ENCODE measurements around the gene XKR8. TPM values are rescaled to one million over a fixed set of nuclear protein-coding genes. Genes with fewer than 3 reads are reported as not detected.
A peak's percentile ranks its signal among the peaks of the same experiment; 100 is the strongest.
"Not testable (repeated sequence)": the region's sequence is repeated elsewhere in the genome, so short reads cannot be mapped to it uniquely, and the experiment has no call there.

The XKR8 gene
- total and polyA plus RNA-seq, 9 donors, result 2.3 to 8.6 (median 7.8) TPM

DNA sequence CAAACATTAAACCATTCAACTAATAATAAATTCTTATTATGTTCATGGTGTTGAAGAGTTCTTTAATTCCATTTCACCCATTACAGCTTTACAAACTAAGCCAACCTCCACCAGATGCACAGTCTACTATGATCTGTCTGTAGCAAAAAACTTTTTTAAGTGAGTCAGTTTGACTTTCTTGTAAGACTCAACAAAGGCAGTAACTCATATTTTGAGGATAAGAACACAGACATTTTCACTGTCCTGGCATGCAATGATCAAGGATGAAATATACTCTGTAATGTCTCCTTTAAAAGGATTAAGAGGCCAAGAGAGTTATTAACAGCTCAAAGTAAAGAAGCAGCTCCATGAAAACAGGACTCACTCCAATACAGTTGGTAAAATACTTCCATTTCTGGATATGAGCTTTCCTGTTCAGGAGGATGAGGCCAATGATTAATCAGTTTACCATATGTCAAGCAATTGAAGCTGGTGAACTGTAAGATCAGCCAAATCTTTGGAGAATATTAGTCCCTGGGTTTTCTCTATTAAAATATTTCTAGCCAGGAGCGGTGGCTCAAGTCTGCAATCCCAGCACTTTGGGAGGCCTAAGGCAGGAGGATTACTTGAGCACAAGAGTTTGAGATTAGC lies 20.6 kb downstream of the XKR8 start:
- WGBS (ENCODE audit: insufficient coverage), result no CpG with 5 or more reads among the region's 1 CpG
- Histone ChIP-seq H3K36me3 (ENCODE audit: control insufficient read depth, insufficient read depth, low read length) (peaks cover 3% of the 10 kb centered on the region), H3K27me3 (ENCODE audit: control insufficient read depth, insufficient read depth, low read length) (no peaks in the 10 kb centered on the region), H3K27ac (ENCODE audit: low read length) (peak overlapping the region; percentile 38), H3K4me3 (ENCODE audit: low read length) (no peak overlapping the region), H3K9me3 (replicated peaks; ENCODE audit: control insufficient read depth, low read depth, low read length) (no peaks in the 10 kb centered on the region), H3K4me1 (ENCODE audit: control insufficient read depth, insufficient read depth, low read length) (peaks cover 3% of the 10 kb centered on the region)
- DNase-seq, result peak; percentile 92

DNA sequence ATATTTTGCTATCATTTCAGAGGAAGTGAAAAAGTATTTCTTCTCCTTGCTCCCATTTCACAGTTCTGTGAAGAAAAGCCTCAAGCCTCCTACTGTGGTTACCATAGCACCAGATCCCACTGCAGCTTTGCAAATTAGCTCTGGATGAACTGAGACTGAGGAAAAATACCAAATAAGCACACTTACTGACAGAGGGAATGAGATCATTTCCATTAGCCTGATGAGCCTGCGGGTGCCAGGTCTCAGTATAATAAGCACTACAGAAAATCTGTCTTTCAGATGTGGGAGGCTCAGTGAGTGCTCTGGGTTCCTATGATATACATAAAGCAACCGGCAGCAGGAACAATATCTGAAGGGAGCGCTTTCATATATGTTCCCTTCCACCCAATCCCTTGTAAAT lies 21.4 kb downstream of the XKR8 start:
- Histone ChIP-seq H3K4me1 (ENCODE audit: control insufficient read depth, insufficient read depth, low read length) (peaks cover 3% of the 10 kb centered on the region), H3K9me3 (replicated peaks; ENCODE audit: control insufficient read depth, low read depth, low read length) (no peaks in the 10 kb centered on the region), H3K27ac (ENCODE audit: low read length) (peak overlapping the region; percentile 38), H3K4me3 (ENCODE audit: low read length) (no peak overlapping the region), H3K36me3 (ENCODE audit: control insufficient read depth, insufficient read depth, low read length) (peaks cover 3% of the 10 kb centered on the region), H3K27me3 (ENCODE audit: control insufficient read depth, insufficient read depth, low read length) (no peaks in the 10 kb centered on the region)
- peak; percentile 89 for DNase-seq
- no CpG with 5 or more reads among the region's 3 CpGs for WGBS (ENCODE audit: insufficient coverage)

DNA sequence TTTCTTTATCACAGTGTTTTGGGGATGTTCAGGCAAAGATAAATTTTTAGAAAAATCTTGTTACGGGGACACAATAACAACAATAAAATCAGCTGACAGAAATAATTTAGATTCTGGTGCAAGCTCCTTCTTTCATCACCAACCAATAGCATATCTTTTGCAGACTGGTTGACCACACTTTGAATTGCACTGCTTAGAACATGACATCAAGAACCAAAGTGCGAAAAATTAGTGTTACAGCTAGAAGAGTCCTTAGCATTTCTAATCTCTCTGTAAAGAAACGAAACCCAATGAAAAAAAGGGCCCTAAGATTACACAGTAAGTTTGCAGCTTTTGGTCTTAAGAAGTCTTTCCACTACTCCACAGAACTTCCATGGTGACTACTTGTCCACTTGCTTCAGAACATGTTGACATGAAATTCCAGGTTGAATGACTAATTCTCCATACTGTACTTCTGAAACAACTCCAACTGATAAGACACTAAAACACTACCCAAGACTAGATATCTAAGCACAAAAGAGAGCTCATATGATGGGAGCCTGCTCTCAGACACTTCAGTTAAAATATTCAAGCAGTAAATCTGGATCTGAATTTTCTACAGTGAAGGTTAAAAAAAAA lies 31.3 kb downstream of the XKR8 start:
- Histone ChIP-seq H3K4me1 (ENCODE audit: control insufficient read depth, insufficient read depth, low read length) (no peaks in the 10 kb centered on the region), H3K36me3 (ENCODE audit: control insufficient read depth, insufficient read depth, low read length) (peaks cover 42% of the 10 kb centered on the region), H3K4me3 (ENCODE audit: low read length) (no peak overlapping the region), H3K27ac (ENCODE audit: low read length) (no peak overlapping the region), H3K27me3 (ENCODE audit: control insufficient read depth, insufficient read depth, low read length) (no peaks in the 10 kb centered on the region), H3K9me3 (replicated peaks; ENCODE audit: control insufficient read depth, low read depth, low read length) (no peaks in the 10 kb centered on the region)
- no peak for DNase-seq
- WGBS (ENCODE audit: insufficient coverage), result no CpG with 5 or more reads among the region's 3 CpGs

DNA sequence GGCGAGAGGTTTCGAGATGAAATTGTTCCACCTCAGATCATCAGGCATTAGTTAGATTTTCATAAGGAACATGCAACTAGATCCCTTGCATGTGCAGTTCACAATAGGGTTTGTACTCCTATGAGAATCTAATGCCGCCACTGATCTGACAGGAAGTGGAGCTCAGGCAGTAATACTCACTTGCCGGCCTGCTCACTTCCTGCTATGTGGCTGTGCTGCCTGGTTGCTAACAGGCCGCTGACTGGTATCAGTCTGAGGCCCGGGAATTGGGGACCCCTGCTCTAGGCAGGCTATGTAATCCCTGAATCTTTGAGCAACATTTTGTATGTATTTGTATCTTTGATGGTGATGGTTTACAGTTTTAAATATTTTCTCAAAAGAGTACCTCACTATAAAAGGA lies 32.5 kb downstream of the XKR8 start:
- DNase-seq, result no peak
- no peaks in the 10 kb centered on the region for H3K4me1 ChIP-seq (ENCODE audit: control insufficient read depth, insufficient read depth, low read length)
- 48% methylated on average over 3 of the region's 6 CpGs for WGBS (ENCODE audit: insufficient coverage)
- peaks cover 41% of the 10 kb centered on the region for H3K36me3 ChIP-seq (ENCODE audit: control insufficient read depth, insufficient read depth, low read length)
- peak overlapping the region; percentile 61 for H3K27ac ChIP-seq (ENCODE audit: low read length)
- no peaks in the 10 kb centered on the region for H3K9me3 ChIP-seq (replicated peaks; ENCODE audit: control insufficient read depth, low read depth, low read length)
- H3K4me3 ChIP-seq (ENCODE audit: low read length), result no peak overlapping the region
- no peaks in the 10 kb centered on the region for H3K27me3 ChIP-seq (ENCODE audit: control insufficient read depth, insufficient read depth, low read length)

DNA sequence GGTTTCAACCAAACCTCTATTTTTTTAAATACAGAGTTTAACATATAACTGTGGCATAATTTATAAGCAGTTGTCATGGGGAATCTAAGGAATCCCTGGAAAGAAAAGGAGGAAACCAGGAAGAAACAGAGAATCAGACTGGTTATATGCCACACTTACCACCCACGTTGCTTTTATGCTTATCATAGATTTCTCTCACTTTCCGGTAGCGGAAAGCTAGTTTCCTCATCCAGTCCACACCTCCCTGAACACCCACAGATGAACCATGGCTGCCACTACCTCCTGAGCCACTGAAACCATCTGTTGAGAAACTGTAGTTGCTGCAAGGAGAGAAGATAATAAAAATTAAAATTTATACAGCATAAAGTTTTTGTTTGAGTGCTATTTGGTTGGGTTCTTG lies 33.5 kb downstream of the XKR8 start:
- H3K27ac ChIP-seq (ENCODE audit: low read length), result no peak overlapping the region
- H3K27me3 ChIP-seq (ENCODE audit: control insufficient read depth, insufficient read depth, low read length), result no peaks in the 10 kb centered on the region
- no peak overlapping the region for H3K4me3 ChIP-seq (ENCODE audit: low read length)
- H3K4me1 ChIP-seq (ENCODE audit: control insufficient read depth, insufficient read depth, low read length), result no peaks in the 10 kb centered on the region
- no peaks in the 10 kb centered on the region for H3K9me3 ChIP-seq (replicated peaks; ENCODE audit: control insufficient read depth, low read depth, low read length)
- H3K36me3 ChIP-seq (ENCODE audit: control insufficient read depth, insufficient read depth, low read length), result peaks cover 40% of the 10 kb centered on the region
- no CpG with 5 or more reads among the region's 3 CpGs for WGBS (ENCODE audit: insufficient coverage)
- DNase-seq, result no peak

DNA sequence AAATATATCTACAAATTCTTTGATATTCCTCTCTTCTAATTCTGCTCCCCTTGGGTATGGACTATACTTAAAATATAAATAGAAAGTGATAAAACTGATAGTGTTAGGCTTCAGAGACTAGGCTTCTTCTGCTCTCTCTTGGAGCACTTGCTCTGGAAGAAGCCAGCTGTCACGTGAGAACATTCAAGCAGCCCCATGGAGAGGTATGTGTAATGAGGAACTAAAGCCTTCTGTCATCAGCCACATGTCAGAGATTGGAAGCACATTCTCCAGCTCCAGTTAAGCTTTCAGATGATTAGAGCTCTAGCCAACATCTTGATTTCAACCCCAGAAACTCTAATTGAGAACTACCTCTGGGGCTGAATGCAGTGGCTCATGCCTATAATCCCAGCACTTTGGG lies 34.3 kb downstream of the XKR8 start:
- H3K36me3 ChIP-seq (ENCODE audit: control insufficient read depth, insufficient read depth, low read length), result peaks cover 38% of the 10 kb centered on the region
- H3K27me3 ChIP-seq (ENCODE audit: control insufficient read depth, insufficient read depth, low read length), result no peaks in the 10 kb centered on the region
- DNase-seq, result peak; percentile 54
- H3K4me1 ChIP-seq (ENCODE audit: control insufficient read depth, insufficient read depth, low read length), result no peaks in the 10 kb centered on the region
- 40% methylated on average over 1 of the region's 1 CpG for WGBS (ENCODE audit: insufficient coverage)
- H3K27ac ChIP-seq (ENCODE audit: low read length), result no peak overlapping the region
- H3K4me3 ChIP-seq (ENCODE audit: low read length), result no peak overlapping the region
- H3K9me3 ChIP-seq (replicated peaks; ENCODE audit: control insufficient read depth, low read depth, low read length), result no peaks in the 10 kb centered on the region

DNA sequence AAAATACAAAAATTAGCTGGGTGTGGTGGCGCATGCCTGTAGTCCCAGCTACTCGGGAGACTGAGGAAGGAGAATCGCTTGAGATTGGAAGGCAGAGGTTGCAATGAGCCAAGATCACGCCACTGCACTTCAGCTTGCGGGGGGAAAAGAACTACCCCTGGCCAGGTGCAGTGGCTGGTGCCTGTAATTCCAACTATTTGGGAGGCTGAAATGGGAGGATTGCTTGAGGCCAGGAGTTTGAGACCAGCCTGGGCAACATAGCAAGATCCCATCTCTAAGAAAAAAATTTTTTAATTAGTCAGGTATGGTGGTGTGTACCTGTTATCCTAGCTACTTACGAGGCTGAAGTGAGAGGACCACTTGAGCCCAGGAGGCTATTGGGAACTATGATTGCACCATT lies 34.8 kb downstream of the XKR8 start:
- not testable (repeated sequence) for H3K4me3 ChIP-seq (ENCODE audit: low read length); H3K27ac ChIP-seq (ENCODE audit: low read length); DNase-seq; H3K9me3 ChIP-seq (replicated peaks; ENCODE audit: control insufficient read depth, low read depth, low read length); H3K27me3 ChIP-seq (ENCODE audit: control insufficient read depth, insufficient read depth, low read length); H3K4me1 ChIP-seq (ENCODE audit: control insufficient read depth, insufficient read depth, low read length)
- 86% methylated on average over 5 of the region's 6 CpGs for WGBS (ENCODE audit: insufficient coverage)
- peaks cover 38% of the 10 kb centered on the region for H3K36me3 ChIP-seq (ENCODE audit: control insufficient read depth, insufficient read depth, low read length)

DNA sequence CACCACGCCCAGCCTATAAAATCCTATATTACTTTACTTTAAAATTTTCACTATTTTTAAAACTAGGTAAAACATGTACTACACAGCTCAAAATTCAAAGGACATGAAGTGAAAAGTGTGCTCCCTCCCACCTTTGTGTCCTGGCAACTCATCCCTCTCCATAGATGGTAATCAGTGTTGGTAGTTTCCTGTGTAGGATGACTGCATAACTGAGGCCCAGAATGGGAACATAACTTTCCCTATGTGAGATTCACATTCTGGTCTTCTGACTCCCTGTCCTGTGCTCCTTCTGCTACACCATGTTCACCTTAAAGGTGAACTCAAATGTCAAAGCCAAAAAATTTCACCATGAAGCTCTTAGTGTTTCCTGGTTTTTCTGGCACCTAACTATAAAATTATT lies 39.3 kb downstream of the XKR8 start:
- Histone ChIP-seq H3K27me3 (ENCODE audit: control insufficient read depth, insufficient read depth, low read length) (no peaks in the 10 kb centered on the region), H3K4me3 (ENCODE audit: low read length) (no peak overlapping the region), H3K9me3 (replicated peaks; ENCODE audit: control insufficient read depth, low read depth, low read length) (no peaks in the 10 kb centered on the region), H3K27ac (ENCODE audit: low read length) (no peak overlapping the region), H3K4me1 (ENCODE audit: control insufficient read depth, insufficient read depth, low read length) (no peaks in the 10 kb centered on the region), H3K36me3 (ENCODE audit: control insufficient read depth, insufficient read depth, low read length) (peaks cover 38% of the 10 kb centered on the region)
- no CpG with 5 or more reads among the region's 1 CpG for WGBS (ENCODE audit: insufficient coverage)
- DNase-seq, result no peak

DNA sequence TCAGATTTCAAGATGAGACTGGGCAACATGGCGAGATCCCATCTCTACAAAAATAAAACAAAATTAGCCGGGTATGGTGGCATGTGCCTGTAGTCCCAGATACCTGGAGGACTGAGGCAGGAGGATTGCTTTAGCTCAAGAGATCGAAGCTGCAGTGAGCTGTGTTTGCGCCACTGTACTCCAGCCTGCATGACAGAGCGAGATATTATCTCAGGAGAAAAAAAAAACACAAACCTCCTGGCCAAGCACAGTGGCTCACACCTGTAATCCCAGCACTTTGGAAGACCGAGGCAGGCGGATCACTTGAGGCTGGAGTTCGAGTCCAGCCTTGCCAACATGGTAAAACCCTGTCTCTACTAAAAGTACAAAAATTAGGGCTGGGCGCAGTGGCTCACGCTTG lies 42.8 kb downstream of the XKR8 start:
- Histone ChIP-seq H3K27me3 (ENCODE audit: control insufficient read depth, insufficient read depth, low read length) (no peaks in the 10 kb centered on the region), H3K9me3 (replicated peaks; ENCODE audit: control insufficient read depth, low read depth, low read length) (no peaks in the 10 kb centered on the region), H3K4me3 (ENCODE audit: low read length) (no peak overlapping the region), H3K36me3 (ENCODE audit: control insufficient read depth, insufficient read depth, low read length) (peaks cover 27% of the 10 kb centered on the region), H3K4me1 (ENCODE audit: control insufficient read depth, insufficient read depth, low read length) (no peaks in the 10 kb centered on the region), H3K27ac (ENCODE audit: low read length) (no peak overlapping the region)
- 100% methylated on average over 2 of the region's 10 CpGs for WGBS (ENCODE audit: insufficient coverage)
- no peak for DNase-seq

DNA sequence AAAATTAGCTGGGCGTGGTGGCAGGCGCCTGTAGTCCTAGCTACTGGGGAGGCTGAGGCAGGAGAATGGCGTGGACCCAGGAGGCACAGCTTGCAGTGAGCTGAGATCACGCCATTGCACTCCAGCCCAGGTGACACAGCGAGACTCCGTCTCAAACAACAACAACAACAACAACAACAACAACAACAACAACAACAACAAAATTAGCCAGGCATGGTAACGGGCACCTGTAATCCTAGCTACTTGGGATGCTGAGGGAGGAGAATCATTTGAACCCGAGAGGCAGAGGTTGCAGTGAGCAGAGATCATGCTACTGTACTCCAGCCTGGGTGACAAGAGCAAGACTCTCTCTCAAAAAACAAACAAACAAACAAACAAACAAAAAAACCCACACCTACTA lies 43.3 kb downstream of the XKR8 start:
- H3K36me3 ChIP-seq (ENCODE audit: control insufficient read depth, insufficient read depth, low read length), result peaks cover 23% of the 10 kb centered on the region
- H3K4me3 ChIP-seq (ENCODE audit: low read length); DNase-seq; H3K27me3 ChIP-seq (ENCODE audit: control insufficient read depth, insufficient read depth, low read length); H3K4me1 ChIP-seq (ENCODE audit: control insufficient read depth, insufficient read depth, low read length); H3K27ac ChIP-seq (ENCODE audit: low read length); H3K9me3 ChIP-seq (replicated peaks; ENCODE audit: control insufficient read depth, low read depth, low read length): not testable (repeated sequence)
- WGBS (ENCODE audit: insufficient coverage), result no CpG with 5 or more reads among the region's 8 CpGs

DNA sequence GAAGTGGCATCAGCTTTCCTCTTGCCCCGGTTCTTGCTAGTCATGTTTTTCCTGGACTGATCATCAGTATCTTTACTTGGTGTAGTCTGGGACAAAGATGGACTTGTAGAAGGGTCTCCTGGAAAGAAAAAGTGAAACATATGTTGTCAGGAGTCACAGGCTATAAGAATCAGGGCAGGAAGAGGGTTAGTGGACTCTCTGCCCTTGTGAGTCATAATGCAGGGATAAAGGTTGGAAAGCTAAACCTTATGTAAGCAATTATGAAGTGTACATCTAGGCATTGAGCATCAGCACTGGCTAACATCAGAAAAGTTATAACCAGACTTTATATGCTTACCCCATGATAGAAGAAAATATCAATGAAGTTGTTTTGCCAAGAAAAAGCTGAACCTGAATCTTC lies 51.2 kb downstream of the XKR8 start:
- H3K9me3 ChIP-seq (replicated peaks; ENCODE audit: control insufficient read depth, low read depth, low read length), result no peaks in the 10 kb centered on the region
- no peaks in the 10 kb centered on the region for H3K4me1 ChIP-seq (ENCODE audit: control insufficient read depth, insufficient read depth, low read length)
- WGBS (ENCODE audit: insufficient coverage), result 100% methylated on average over 1 of the region's 1 CpG
- no peaks in the 10 kb centered on the region for H3K27me3 ChIP-seq (ENCODE audit: control insufficient read depth, insufficient read depth, low read length)
- DNase-seq, result no peak
- peaks cover 23% of the 10 kb centered on the region for H3K36me3 ChIP-seq (ENCODE audit: control insufficient read depth, insufficient read depth, low read length)
- no peak overlapping the region for H3K27ac ChIP-seq (ENCODE audit: low read length)
- H3K4me3 ChIP-seq (ENCODE audit: low read length), result no peak overlapping the region
